ENCODE measurements around the gene TMCC1.
A peak's percentile ranks its signal among the peaks of the same experiment; 100 is the strongest.
"Not testable (repeated sequence)": the region's sequence is repeated elsewhere in the genome, so short reads cannot be mapped to it uniquely, and the experiment has no call there.

TMCC1 gene

GRCh38 chr3:129619726-129620162 is 273.8 kb downstream of the TMCC1 start:
- DNase-seq = no peak

GRCh38 chr3:129618901-129619671 is 274.4 kb downstream of the TMCC1 start:
- DNase-seq = no peak

- DNase-seq = no peak
Observed at GRCh38 chr3:129618186-129618820, 275.2 kb downstream of the TMCC1 start.

- DNase-seq = no peak
Observed at GRCh38 chr3:129617381-129618185, 275.9 kb downstream of the TMCC1 start.

GRCh38 chr3:129616713-129617112 is 276.8 kb downstream of the TMCC1 start:
- no peak for DNase-seq

GRCh38 chr3:129616291-129616690 is 277.2 kb downstream of the TMCC1 start:
- DNase-seq = no peak

GRCh38 chr3:129615751-129616281 is 277.7 kb downstream of the TMCC1 start:
- DNase-seq = peak in 1 of 2 donors; percentile 20

- DNase-seq = no peak
Observed at GRCh38 chr3:129614927-129615363, 278.6 kb downstream of the TMCC1 start.

- no peak for DNase-seq
Observed at GRCh38 chr3:129614435-129614834, 279.1 kb downstream of the TMCC1 start.

- DNase-seq = no peak
Observed at GRCh38 chr3:129613367-129613740, 280.2 kb downstream of the TMCC1 start.

GRCh38 chr3:129612534-129613366 is 280.8 kb downstream of the TMCC1 start:
- DNase-seq = no peak

GRCh38 chr3:129611812-129612533 is 281.5 kb downstream of the TMCC1 start:
- DNase-seq = no peak

GRCh38 chr3:129611446-129611800 is 282.1 kb downstream of the TMCC1 start:
- DNase-seq = no peak

- DNase-seq = not testable (repeated sequence)
Observed at GRCh38 chr3:129610794-129611445, 282.6 kb downstream of the TMCC1 start.

- DNase-seq = no peak
Observed at GRCh38 chr3:129610276-129610675, 283.2 kb downstream of the TMCC1 start.

- DNase-seq = no peak
Observed at GRCh38 chr3:129609591-129610182, 283.8 kb downstream of the TMCC1 start.

GRCh38 chr3:129608936-129609590 is 284.4 kb downstream of the TMCC1 start:
- no peak for DNase-seq

GRCh38 chr3:129608087-129608935 is 285.2 kb downstream of the TMCC1 start:
- peak in 1 of 2 donors; percentile 41 for DNase-seq

Measured in hippocampal formation (tissue), 2 donors.